Gastroesophageal sphincter (tissue), 3 donors: ENCODE measurements around the gene UBR4.

ENCODE experiments used
- CTCF ChIP-seq, 4 experiments: fragments of 200-600 bp in 2 of 4; fragments of 450-650 bp in 2 of 4; sonication (generic) in 1 of 4; IDR thresholded peaks; one replicate each; pipeline ENCODE4 v1.5.1; 2017 to 2019; ENCODE audit warnings: antibody characterized with exemption in 4 of 4, mild to moderate bottlenecking in 2 of 4, moderate library complexity in 2 of 4
- POLR2A ChIP-seq, 2 donors: fragments of 450-650 bp; IDR thresholded peaks; one replicate each; pipeline ENCODE4 v1.6.1; 2017; ENCODE audit warnings: antibody characterized with exemption in 2 of 2, mild to moderate bottlenecking in 2 of 2, moderate library complexity in 1 of 2
- POLR2AphosphoS5 ChIP-seq: sonication (generic); formaldehyde crosslinking; IDR thresholded peaks from one replicate; pipeline ENCODE4 v1.6.1; 2017; ENCODE audit warnings: antibody characterized with exemption

GRCh38 chr1:19061343-19061742, 148.7 kb downstream of the UBR4 start:
- TF ChIP-seq CTCF (IDR thresholded peaks at IDR 0.05) (no peak), POLR2A (IDR thresholded peaks at IDR 0.05) (no peak), POLR2AphosphoS5 (no peak)
